ENCODE results near the gene IKZF1.

Gene IKZF1

GRCh38 chr7:50283731-50284130 lies 20.8 kb upstream of the IKZF1 start:
- no peaks in the 10 kb centered on the region for H3K27me3 ChIP-seq (ENCODE audit: low read depth, low read length)
- 0 out of 2 replicates have a peak overlapping the region, but pooled peaks have one; percentile 6 for H2AFZ ChIP-seq (ENCODE audit: low read depth, low read length)
- H3K4me2 ChIP-seq (ENCODE audit: low read length) = peak overlapping the region; percentile 82

GRCh38 chr7:50284296-50284695 lies 20.2 kb upstream of the IKZF1 start:
- Histone ChIP-seq H2AFZ (ENCODE audit: low read depth, low read length) (no peak overlapping the region), H3K9ac (ENCODE audit: low read length) (peak overlapping the region; percentile 84), H3K36me3 (replicated peaks; ENCODE audit: low read depth, low read length) (no peaks in the 10 kb centered on the region), H4K20me1 (ENCODE audit: insufficient read depth, low read length) (no peaks in the 10 kb centered on the region), H3K4me1 (ENCODE audit: low read length) (peaks cover 90% of the 10 kb centered on the region), H3K4me3 (ENCODE audit: low read length) (no peak overlapping the region), H3K9me3 (ENCODE audit: insufficient read depth, low read length) (no peaks in the 10 kb centered on the region), H3K27ac (ENCODE audit: low read length) (peak overlapping the region; percentile 97), H3K79me2 (ENCODE audit: low read length) (peaks cover 24% of the 10 kb centered on the region), H3K4me2 (ENCODE audit: low read length) (peak overlapping the region; percentile 82), H3K27me3 (ENCODE audit: low read depth, low read length) (no peaks in the 10 kb centered on the region)
- TF ChIP-seq EZH2phosphoT487 (IDR thresholded peaks at IDR 0.05; ENCODE audit: low read depth) (no peak), CTCF (IDR thresholded peaks at IDR 0.05; ENCODE audit: low read depth, low read length) (no peak)

More at GRCh38 chr7:50283731-50284130, 20.8 kb upstream of the IKZF1 start:
- Histone ChIP-seq H3K36me3 (replicated peaks; ENCODE audit: low read depth, low read length) (no peaks in the 10 kb centered on the region), H3K79me2 (ENCODE audit: low read length) (peaks cover 23% of the 10 kb centered on the region), H3K4me1 (ENCODE audit: low read length) (peaks cover 85% of the 10 kb centered on the region), H3K27ac (ENCODE audit: low read length) (peak overlapping the region; percentile 97), H3K9me3 (ENCODE audit: insufficient read depth, low read length) (no peaks in the 10 kb centered on the region), H4K20me1 (ENCODE audit: insufficient read depth, low read length) (no peaks in the 10 kb centered on the region), H3K9ac (ENCODE audit: low read length) (peak overlapping the region; percentile 84), H3K4me3 (ENCODE audit: low read length) (peak overlapping the region; percentile 71)
- TF ChIP-seq CTCF (IDR thresholded peaks at IDR 0.05; ENCODE audit: low read depth, low read length) (no peak), EZH2phosphoT487 (IDR thresholded peaks at IDR 0.05; ENCODE audit: low read depth) (no peak)

- Histone ChIP-seq H3K4me2 (ENCODE audit: low read length) (0 out of 2 replicates have a peak overlapping the region, but pooled peaks have one; percentile 2), H3K27ac (ENCODE audit: low read length) (peak overlapping the region; percentile 97), H3K9ac (ENCODE audit: low read length) (peak overlapping the region; percentile 18; the same call in 1 of the 2 replicates), H4K20me1 (ENCODE audit: insufficient read depth, low read length) (no peaks in the 10 kb centered on the region), H3K36me3 (replicated peaks; ENCODE audit: low read depth, low read length) (no peaks in the 10 kb centered on the region), H3K9me3 (ENCODE audit: insufficient read depth, low read length) (no peaks in the 10 kb centered on the region), H3K27me3 (ENCODE audit: low read depth, low read length) (no peaks in the 10 kb centered on the region), H3K79me2 (ENCODE audit: low read length) (peaks cover 24% of the 10 kb centered on the region), H2AFZ (ENCODE audit: low read depth, low read length) (no peak overlapping the region), H3K4me1 (ENCODE audit: low read length) (peaks cover 98% of the 10 kb centered on the region), H3K4me3 (ENCODE audit: low read length) (no peak overlapping the region)
- TF ChIP-seq EZH2phosphoT487 (IDR thresholded peaks at IDR 0.05; ENCODE audit: low read depth) (no peak), CTCF (IDR thresholded peaks at IDR 0.05; ENCODE audit: low read depth, low read length) (no peak)
Measured at GRCh38 chr7:50285269-50285668, 19.2 kb upstream of the IKZF1 start.

GRCh38 chr7:50287129-50287528 lies 17.4 kb upstream of the IKZF1 start:
- Histone ChIP-seq H4K20me1 (ENCODE audit: insufficient read depth, low read length) (no peaks in the 10 kb centered on the region), H2AFZ (ENCODE audit: low read depth, low read length) (peak overlapping the region; percentile 6; the same call in 1 of the 2 replicates), H3K4me2 (ENCODE audit: low read length) (peak overlapping the region; percentile 70), H3K27me3 (ENCODE audit: low read depth, low read length) (no peaks in the 10 kb centered on the region), H3K79me2 (ENCODE audit: low read length) (peaks cover 24% of the 10 kb centered on the region), H3K4me1 (ENCODE audit: low read length) (peaks cover 97% of the 10 kb centered on the region), H3K36me3 (replicated peaks; ENCODE audit: low read depth, low read length) (peaks cover 8% of the 10 kb centered on the region), H3K4me3 (ENCODE audit: low read length) (peak overlapping the region; percentile 52), H3K27ac (ENCODE audit: low read length) (peak overlapping the region; percentile 97), H3K9ac (ENCODE audit: low read length) (peak overlapping the region; percentile 63), H3K9me3 (ENCODE audit: insufficient read depth, low read length) (no peaks in the 10 kb centered on the region)
- TF ChIP-seq CTCF (IDR thresholded peaks at IDR 0.05; ENCODE audit: low read depth, low read length) (no peak), EZH2phosphoT487 (IDR thresholded peaks at IDR 0.05; ENCODE audit: low read depth) (no peak)

All from OCI-LY3 (cell line).